GM18511 (cell line): Measurements from ENCODE around the gene ATP11A.

ENCODE experiments used
- ATAC-seq: cut with Tn5 transposase; IDR thresholded peaks from one replicate; pipeline ENCODE4 v1.9.1; 2021; ENCODE audit warnings: mild to moderate bottlenecking, moderate library complexity; ENCODE audit not compliant: unreplicated experiment

ATP11A gene

GRCh38 chr13:112917056-112917664 lies 227.3 kb downstream of the ATP11A start:
- no peak for ATAC-seq

GRCh38 chr13:112917737-112918136 lies 227.9 kb downstream of the ATP11A start:
- ATAC-seq: no peak

GRCh38 chr13:112918266-112918665 lies 228.4 kb downstream of the ATP11A start:
- no peak for ATAC-seq

- ATAC-seq: no peak
Observed at GRCh38 chr13:112918746-112919145, 228.9 kb downstream of the ATP11A start.

- no peak for ATAC-seq
Observed at GRCh38 chr13:112923962-112924361, 234.1 kb downstream of the ATP11A start.

- no peak for ATAC-seq
Observed at GRCh38 chr13:112924365-112924764, 234.5 kb downstream of the ATP11A start.

GRCh38 chr13:112926003-112926402 lies 236.2 kb downstream of the ATP11A start:
- no peak for ATAC-seq

- ATAC-seq: no peak
Observed at GRCh38 chr13:112926993-112927392, 237.2 kb downstream of the ATP11A start.

- no peak for ATAC-seq
Observed at GRCh38 chr13:112928020-112928971, 238.5 kb downstream of the ATP11A start.

- ATAC-seq: no peak
Observed at GRCh38 chr13:112928972-112929782, 239.3 kb downstream of the ATP11A start.

- no peak for ATAC-seq
Observed at GRCh38 chr13:112929783-112930055, 239.9 kb downstream of the ATP11A start.

GRCh38 chr13:112930192-112930591 lies 240.4 kb downstream of the ATP11A start:
- no peak for ATAC-seq

- no peak for ATAC-seq
Observed at GRCh38 chr13:112931028-112931934, 241.4 kb downstream of the ATP11A start.

GRCh38 chr13:112932971-112933370 lies 243.1 kb downstream of the ATP11A start:
- no peak for ATAC-seq

GRCh38 chr13:112933649-112934048 lies 243.8 kb downstream of the ATP11A start:
- ATAC-seq: no peak

- ATAC-seq: no peak
Observed at GRCh38 chr13:112934078-112934477, 244.2 kb downstream of the ATP11A start.
